ENCODE measurements around the gene PDCL2. TPM values are rescaled to one million over a fixed set of nuclear protein-coding genes. Genes with fewer than 3 reads are reported as not detected.

PDCL2 gene
- total RNA-seq, 2 experiments from 2014 or later = not detected

DNA sequence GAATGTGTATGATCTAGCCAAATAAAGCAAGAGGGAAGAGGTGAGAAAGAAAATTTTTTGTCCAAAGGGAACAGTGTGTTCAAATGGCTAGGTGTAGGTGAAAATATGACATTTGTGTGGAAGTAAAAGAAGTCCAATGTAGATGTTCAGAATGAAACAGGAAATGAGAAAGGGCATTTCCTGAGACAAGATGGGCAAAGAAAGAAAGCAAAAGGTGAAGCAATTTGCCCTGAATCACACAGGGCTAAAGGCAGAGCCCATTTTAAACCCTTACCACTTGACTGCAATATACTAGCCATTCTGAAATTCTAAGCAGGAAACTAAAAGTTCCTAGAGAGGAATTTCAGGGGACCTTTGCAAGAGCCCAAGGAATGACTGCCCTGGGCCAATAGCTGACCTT lies 81.4 kb downstream of the PDCL2 start:
- H3K27ac Mint-ChIP-seq = no peak overlapping the region
- H3K9me3 ChIP-seq (ENCODE audit: control insufficient read depth in 1 of 2, insufficient read depth in 1 of 2, low read length in 2 of 2) = no peaks in the 10 kb centered on the region
- H3K27me3 ChIP-seq (ENCODE audit: control insufficient read depth in 1 of 2, insufficient read depth in 2 of 2, low read length in 2 of 2) = no peaks in the 10 kb centered on the region
- DNase-seq = no peak
- peaks cover 21% of the 10 kb centered on the region for H3K36me3 Mint-ChIP-seq (ENCODE audit: low read depth)
- H3K27me3 Mint-ChIP-seq = no peaks in the 10 kb centered on the region
- POLR2A ChIA-PET = no interaction called here
- TF ChIP-seq, protein P1, sequence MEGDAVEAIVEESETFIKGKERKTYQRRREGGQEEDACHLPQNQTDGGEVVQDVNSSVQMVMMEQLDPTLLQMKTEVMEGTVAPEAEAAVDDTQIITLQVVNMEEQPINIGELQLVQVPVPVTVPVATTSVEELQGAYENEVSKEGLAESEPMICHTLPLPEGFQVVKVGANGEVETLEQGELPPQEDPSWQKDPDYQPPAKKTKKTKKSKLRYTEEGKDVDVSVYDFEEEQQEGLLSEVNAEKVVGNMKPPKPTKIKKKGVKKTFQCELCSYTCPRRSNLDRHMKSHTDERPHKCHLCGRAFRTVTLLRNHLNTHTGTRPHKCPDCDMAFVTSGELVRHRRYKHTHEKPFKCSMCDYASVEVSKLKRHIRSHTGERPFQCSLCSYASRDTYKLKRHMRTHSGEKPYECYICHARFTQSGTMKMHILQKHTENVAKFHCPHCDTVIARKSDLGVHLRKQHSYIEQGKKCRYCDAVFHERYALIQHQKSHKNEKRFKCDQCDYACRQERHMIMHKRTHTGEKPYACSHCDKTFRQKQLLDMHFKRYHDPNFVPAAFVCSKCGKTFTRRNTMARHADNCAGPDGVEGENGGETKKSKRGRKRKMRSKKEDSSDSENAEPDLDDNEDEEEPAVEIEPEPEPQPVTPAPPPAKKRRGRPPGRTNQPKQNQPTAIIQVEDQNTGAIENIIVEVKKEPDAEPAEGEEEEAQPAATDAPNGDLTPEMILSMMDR (IDR thresholded peaks at IDR 0.05) = no peak
- peaks cover 3% of the 10 kb centered on the region for H3K36me3 ChIP-seq (ENCODE audit: insufficient read depth, low read length)
- H3K4me1 ChIP-seq (ENCODE audit: insufficient read depth, low read length) = no peaks in the 10 kb centered on the region
- H3K4me3 ChIP-seq (ENCODE audit: low read length) = no peak overlapping the region
- H3K27ac ChIP-seq (ENCODE audit: low read depth in 1 of 2, low read length in 2 of 2) = no peak overlapping the region
- no peak for ATAC-seq (ENCODE audit: poor library complexity)
- peaks cover 24% of the 10 kb centered on the region for H3K4me1 Mint-ChIP-seq (ENCODE audit: low read depth)
- CTCF ChIA-PET = interaction anchor here (0.7 kb wide), 1 partner anchor 23 kb away, joined by 3 read pairs; no protein-coding TSS in a partner anchor
- no peak overlapping the region for H3K4me3 Mint-ChIP-seq
- intact Hi-C loops (cut with DNase I, micrococcal nuclease) = no loop called here
- H3K9me3 Mint-ChIP-seq = no peaks in the 10 kb centered on the region

DNA sequence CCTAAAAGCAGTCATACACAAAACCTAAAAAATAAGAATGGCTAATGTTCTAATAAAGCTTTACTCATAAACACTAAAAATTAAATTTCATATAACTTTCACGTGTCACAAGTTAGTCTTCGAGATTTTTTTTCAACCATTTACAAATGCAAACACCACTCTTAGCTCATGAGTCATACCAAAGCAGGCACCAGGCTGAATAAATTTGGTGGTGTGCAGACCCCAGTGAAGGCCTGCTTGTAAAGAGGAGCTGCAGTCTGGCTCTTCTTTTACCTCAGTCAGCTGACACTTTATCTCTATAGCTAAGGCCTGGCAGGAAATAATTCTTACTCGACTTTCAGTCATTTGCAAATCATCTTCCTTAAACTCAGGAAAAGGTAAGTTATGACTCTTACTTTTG lies 82.8 kb downstream of the PDCL2 start:
- H3K27me3 ChIP-seq (ENCODE audit: control insufficient read depth in 1 of 2, insufficient read depth in 2 of 2, low read length in 2 of 2) = no peaks in the 10 kb centered on the region
- Mint-ChIP-seq H3K4me3 (no peak overlapping the region), H3K4me1 (ENCODE audit: low read depth) (peaks cover 24% of the 10 kb centered on the region), H3K36me3 (ENCODE audit: low read depth) (peaks cover 21% of the 10 kb centered on the region), H3K9me3 (no peaks in the 10 kb centered on the region), H3K27ac (no peak overlapping the region), H3K27me3 (no peaks in the 10 kb centered on the region)
- ATAC-seq (ENCODE audit: poor library complexity) = no peak
- POLR2A ChIA-PET = interaction anchor here (0.6 kb wide), 1 partner anchor 40 kb away, joined by 3 read pairs; no protein-coding TSS in a partner anchor
- H3K27ac ChIP-seq (ENCODE audit: low read depth in 1 of 2, low read length in 2 of 2) = no peak overlapping the region
- no peak overlapping the region for H3K4me3 ChIP-seq (ENCODE audit: low read length)
- H3K4me1 ChIP-seq (ENCODE audit: insufficient read depth, low read length) = no peaks in the 10 kb centered on the region
- no peak for DNase-seq
- H3K36me3 ChIP-seq (ENCODE audit: insufficient read depth, low read length) = peaks cover 3% of the 10 kb centered on the region
- CTCF ChIA-PET = no interaction called here
- no peaks in the 10 kb centered on the region for H3K9me3 ChIP-seq (ENCODE audit: control insufficient read depth in 1 of 2, insufficient read depth in 1 of 2, low read length in 2 of 2)
- intact Hi-C loops (cut with DNase I, micrococcal nuclease) = no loop called here
- TF ChIP-seq, protein P1 (IDR thresholded peaks at IDR 0.05) = no peak

DNA sequence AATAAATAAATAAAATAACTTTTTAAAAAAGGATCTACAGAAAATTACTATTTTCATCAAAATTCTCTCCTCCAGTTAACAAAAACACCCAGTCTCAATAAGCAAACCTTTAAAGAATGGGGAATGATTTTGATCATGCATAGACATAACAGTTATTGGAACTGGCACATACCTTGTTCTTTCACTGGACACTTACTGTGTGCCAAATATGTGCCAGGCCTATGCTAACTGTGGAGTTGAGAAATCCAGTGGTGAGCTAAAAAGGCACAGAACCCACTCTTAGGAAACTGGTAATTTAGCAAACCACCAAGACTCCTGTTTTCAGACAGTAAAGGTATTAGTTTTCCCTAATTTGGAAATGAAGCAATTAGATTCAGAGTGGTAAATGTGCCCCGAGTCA lies 84.4 kb downstream of the PDCL2 start:
- intact Hi-C loops (cut with DNase I, micrococcal nuclease) = no loop called here
- H3K4me1 ChIP-seq (ENCODE audit: insufficient read depth, low read length) = no peaks in the 10 kb centered on the region
- H3K9me3 ChIP-seq (ENCODE audit: control insufficient read depth in 1 of 2, insufficient read depth in 1 of 2, low read length in 2 of 2) = no peaks in the 10 kb centered on the region
- Mint-ChIP-seq H3K4me3 (no peak overlapping the region), H3K9me3 (no peaks in the 10 kb centered on the region), H3K4me1 (ENCODE audit: low read depth) (peaks cover 28% of the 10 kb centered on the region), H3K27me3 (no peaks in the 10 kb centered on the region), H3K27ac (no peak overlapping the region), H3K36me3 (ENCODE audit: low read depth) (peaks cover 31% of the 10 kb centered on the region)
- H3K36me3 ChIP-seq (ENCODE audit: insufficient read depth, low read length) = peaks cover 3% of the 10 kb centered on the region
- ATAC-seq (ENCODE audit: poor library complexity) (no peak), DNase-seq (no peak)
- H3K4me3 ChIP-seq (ENCODE audit: low read length) = no peak overlapping the region
- TF ChIP-seq, protein P1 (IDR thresholded peaks at IDR 0.05) = no peak
- ChIA-PET POLR2A (no interaction called here), CTCF (no interaction called here)
- H3K27me3 ChIP-seq (ENCODE audit: control insufficient read depth in 1 of 2, insufficient read depth in 2 of 2, low read length in 2 of 2) = no peaks in the 10 kb centered on the region
- no peak overlapping the region for H3K27ac ChIP-seq (ENCODE audit: low read depth in 1 of 2, low read length in 2 of 2)

Other genes starting within 250 kb of the PDCL2 start
- 1 to 10 TPM; 2.1 to 2.2 TPM for gene SRD5A3, start 246.0 kb downstream of the PDCL2 start, total RNA-seq
- 10 to 100 TPM; 44.8 to 46.0 TPM for gene TMEM165, start 196.3 kb downstream of the PDCL2 start, total RNA-seq
- gene CLOCK, start 45.3 kb downstream of the PDCL2 start, total RNA-seq = 1 to 10 TPM; 4.9 to 5.6 TPM
- gene NMU, start 44.1 kb upstream of the PDCL2 start, total RNA-seq = not detected
- not detected for gene EXOC1L, start 227.5 kb upstream of the PDCL2 start, total RNA-seq